Subcutaneous adipose tissue (tissue), 4 donors: ENCODE results near the gene CRACR2A. TPM values are rescaled to one million over a fixed set of nuclear protein-coding genes. Genes with fewer than 3 reads are reported as not detected.

ENCODE experiments used
- total RNA-seq, 4 donors: library from RNA; depleted of rRNA; stranded (reverse); fragments of >200 nt; gene quantifications; one replicate each; pipeline ENCODE4 v1.1.0, GENCODE V29; 2016
- TF ChIP-seq, protein P1 (sequence below): fragments of 450-650 bp; IDR thresholded peaks from one replicate; pipeline ENCODE4 v1.5.1; 2016; ENCODE audit warnings: low read depth, mild to moderate bottlenecking, control low read depth, antibody characterized with exemption, moderate library complexity

CRACR2A gene
- total RNA-seq, 4 donors from 2014 or later = 3.8 to 6.8 (median 6.2) TPM

DNA sequence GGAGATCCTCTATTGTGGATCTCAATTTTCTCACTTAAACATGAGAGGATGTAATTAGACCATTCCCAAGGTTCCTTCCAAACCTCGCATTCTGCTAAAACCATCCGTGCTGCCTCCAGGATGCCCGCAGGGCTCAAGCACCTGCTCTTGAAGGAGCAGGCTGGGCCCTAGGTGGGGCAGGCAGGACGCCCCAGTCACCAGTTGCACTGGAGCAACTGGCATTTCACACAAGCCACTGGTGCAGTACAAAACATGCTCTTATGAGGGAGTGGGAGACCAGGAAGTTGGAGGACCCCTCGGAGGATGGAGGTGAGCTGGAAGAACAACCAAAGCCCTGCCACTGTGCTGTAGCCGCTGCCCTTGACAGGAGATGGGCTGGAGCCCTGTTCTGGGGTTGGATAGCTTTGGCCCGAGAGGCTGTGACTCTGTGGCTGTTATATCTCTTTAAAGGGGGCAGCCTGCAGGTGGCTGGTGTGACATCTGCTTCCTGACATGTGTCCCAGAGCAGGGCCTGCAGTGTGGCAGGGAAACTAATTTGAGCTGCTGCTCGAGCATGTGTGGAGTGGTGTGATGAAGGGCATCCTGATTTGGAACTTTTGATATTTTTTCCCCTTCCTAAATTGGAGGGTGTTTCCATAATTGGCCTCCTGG lies 122.2 kb downstream of the CRACR2A start:
- TF ChIP-seq, protein P1, sequence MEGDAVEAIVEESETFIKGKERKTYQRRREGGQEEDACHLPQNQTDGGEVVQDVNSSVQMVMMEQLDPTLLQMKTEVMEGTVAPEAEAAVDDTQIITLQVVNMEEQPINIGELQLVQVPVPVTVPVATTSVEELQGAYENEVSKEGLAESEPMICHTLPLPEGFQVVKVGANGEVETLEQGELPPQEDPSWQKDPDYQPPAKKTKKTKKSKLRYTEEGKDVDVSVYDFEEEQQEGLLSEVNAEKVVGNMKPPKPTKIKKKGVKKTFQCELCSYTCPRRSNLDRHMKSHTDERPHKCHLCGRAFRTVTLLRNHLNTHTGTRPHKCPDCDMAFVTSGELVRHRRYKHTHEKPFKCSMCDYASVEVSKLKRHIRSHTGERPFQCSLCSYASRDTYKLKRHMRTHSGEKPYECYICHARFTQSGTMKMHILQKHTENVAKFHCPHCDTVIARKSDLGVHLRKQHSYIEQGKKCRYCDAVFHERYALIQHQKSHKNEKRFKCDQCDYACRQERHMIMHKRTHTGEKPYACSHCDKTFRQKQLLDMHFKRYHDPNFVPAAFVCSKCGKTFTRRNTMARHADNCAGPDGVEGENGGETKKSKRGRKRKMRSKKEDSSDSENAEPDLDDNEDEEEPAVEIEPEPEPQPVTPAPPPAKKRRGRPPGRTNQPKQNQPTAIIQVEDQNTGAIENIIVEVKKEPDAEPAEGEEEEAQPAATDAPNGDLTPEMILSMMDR = no peak

DNA sequence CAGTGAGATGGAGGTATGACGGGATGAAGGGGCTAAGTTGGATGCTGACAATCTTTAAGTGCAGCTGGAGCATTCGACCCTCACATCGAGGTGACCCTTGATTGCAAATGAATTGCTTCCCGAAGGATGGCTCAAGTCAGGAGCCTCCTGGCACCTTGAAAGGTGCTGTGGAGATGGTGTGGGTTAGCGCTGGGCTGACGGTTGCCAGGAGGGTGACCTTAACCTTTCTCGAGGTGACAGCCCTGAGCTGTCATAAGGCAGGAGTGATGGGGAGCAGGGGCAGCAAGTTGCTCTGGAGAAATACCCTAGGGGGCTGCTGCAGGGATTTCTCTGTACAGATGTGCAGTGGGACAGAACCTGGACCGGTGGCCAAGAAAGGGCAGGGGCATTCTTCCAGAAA lies 122.8 kb downstream of the CRACR2A start:
- TF ChIP-seq, protein P1 = no peak

DNA sequence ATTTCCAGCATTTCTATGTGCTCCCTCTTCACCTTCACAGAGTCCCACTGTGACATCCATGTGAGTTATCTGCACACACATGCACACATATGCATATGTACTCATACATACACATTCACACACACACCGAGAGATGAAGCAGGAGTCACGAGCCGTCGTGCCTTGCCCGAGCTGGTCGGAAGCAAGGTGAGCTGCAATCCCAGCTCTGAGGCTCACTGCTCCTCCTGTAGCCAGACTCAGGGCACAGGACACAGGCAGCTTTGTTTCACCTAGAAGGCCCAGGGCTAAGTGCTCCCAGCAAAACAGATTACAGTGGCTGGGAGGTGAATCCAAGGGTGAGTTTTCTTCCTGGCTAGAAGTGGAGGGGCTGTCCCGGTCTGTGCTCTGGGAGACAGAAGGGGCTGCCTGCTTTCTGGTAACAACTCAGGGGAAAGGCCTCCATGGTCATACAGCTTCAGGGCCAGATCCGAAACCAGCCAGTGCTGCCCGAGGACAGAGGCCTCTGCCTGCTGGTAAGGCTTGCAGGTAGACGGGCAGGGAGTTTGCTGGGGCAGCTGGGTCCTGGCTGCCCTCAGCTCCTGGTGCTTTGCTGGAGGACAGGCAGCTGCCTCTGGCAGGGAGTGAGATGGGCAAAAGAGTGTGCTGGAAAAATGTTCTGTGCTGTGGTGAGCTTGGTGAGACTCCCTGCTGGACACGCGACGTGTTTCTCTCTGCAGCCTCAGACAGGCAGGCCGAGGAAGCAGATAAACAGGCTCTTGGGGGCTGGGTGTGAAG lies 123.7 kb downstream of the CRACR2A start:
- TF ChIP-seq, protein P1 = no peak

DNA sequence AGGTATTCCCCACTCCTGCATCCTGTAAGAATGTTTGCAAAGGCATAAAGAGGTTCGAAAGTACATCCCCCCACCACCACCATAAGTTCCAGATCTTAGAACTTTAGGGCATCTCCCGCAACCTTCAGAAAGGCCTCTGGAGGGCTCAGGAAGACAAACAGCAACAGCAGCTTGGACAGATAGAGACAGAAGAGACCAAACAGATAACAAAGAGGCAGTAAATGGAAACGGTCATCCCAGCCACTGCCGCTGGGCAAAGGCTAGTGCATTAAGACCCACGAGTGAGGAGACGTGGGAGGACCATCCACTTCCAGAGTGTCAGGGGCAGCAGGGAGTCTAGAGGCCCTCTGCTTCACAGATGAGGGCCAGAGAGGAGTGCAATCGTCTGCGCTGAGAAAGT lies 124.3 kb downstream of the CRACR2A start:
- TF ChIP-seq, protein P1 = no peak

DNA sequence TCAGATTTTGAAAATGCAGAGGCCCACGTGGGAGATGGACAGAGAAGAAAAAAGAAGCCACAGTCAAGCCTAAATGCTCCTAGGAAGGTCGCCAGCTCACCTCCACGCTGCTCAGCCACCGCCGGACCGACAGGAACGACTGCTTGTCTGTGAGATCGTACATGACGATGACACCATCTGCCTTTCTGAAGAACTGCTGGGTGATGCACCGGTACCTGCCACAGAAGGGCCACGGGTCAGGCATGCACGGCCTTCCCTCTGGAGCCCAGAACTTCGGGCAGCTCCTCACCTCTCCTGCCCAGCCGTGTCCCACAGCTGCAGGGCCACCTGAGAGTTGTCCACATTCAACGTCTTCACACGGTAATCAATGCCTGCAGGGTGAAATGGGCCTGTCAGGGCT lies 125.6 kb downstream of the CRACR2A start:
- TF ChIP-seq, protein P1 = no peak

DNA sequence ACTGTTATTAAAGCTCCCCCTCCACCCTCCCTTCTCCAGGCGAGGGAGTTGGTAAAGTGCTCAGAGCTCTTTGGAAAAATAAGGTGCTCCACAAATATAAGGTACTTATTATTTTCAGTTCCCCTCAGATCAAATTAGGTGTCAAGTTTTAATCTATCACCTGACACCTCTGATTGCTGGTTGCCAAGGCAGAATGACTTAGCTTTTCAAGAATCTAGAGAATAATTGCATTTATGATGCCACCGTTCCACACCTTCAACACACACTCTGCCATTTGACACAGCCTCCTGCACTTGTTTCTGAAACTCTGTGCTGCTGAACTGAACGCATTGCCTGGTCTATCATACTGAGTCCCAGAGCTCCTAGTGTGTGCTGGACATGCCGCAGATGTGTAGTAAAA lies 128.6 kb downstream of the CRACR2A start:
- TF ChIP-seq, protein P1 = no peak

DNA sequence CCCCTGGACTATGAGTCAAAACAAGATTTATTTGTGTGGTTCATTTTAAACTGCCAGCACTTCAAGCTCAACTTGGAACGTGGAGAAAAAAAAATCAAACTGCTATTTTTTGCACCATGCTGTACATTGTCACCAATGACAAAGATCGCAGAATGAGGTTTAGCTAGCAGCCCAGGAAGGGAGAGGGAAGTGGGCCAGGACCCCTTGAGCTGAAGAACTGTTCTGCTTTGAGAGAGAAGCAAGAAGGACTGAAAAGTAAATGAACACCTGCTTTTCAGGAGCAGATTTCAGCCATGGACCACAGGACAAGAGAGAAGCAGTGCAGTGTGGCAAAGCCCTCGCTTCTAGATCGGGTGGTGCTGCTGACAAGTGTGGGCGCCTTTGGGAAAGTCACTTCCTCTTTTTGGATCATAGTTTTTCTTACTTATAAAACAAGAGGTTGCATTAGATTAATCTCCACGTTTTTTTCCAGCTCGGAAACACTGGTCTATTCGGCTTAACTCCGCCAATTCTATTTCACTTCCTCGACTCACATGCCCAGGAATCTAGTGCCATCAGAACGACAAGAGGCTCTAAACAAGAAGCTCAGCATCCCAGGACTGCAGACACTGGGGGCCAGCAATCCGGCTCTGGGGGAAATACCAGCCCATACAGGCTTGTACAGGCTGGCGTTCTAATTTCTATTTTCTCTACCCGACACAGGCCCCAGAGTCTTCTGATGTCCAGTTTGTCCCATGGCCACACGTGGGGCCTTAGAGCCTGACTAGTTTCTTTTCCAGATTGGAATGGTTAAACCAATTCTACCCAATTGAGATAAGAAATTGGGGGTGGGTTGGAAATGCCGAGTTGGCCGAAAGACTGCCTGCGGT lies 129.9 kb downstream of the CRACR2A start:
- TF ChIP-seq, protein P1 = no peak
